Keratinocyte (primary cell): ENCODE results near the gene SPTLC3.

Experiments
- EZH2 ChIP-seq: IDR thresholded peaks from one replicate; pipeline ENCODE4 v1.6.1; 2012; ENCODE audit warnings: inconsistent platforms, mild to moderate bottlenecking, low read length, moderate library complexity
- TF ChIP-seq, protein P1 (sequence below), 3 experiments: IDR thresholded peaks in 1 of 3; conservative IDR thresholded peaks in 1 of 3; optimal IDR thresholded peaks in 1 of 3; 2 replicates in 2 of 3; 3 replicates in 1 of 3; pipeline versions ENCODE3 to v1.5.1; 2011; ENCODE audit warnings: low read length in 3 of 3, mild to moderate bottlenecking in 3 of 3, moderate library complexity in 2 of 3, control low read depth in 1 of 3, inconsistent platforms in 1 of 3; ENCODE audit not compliant: insufficient read depth in 2 of 3; ENCODE audit errors: extremely low read depth in 1 of 3

DNA sequence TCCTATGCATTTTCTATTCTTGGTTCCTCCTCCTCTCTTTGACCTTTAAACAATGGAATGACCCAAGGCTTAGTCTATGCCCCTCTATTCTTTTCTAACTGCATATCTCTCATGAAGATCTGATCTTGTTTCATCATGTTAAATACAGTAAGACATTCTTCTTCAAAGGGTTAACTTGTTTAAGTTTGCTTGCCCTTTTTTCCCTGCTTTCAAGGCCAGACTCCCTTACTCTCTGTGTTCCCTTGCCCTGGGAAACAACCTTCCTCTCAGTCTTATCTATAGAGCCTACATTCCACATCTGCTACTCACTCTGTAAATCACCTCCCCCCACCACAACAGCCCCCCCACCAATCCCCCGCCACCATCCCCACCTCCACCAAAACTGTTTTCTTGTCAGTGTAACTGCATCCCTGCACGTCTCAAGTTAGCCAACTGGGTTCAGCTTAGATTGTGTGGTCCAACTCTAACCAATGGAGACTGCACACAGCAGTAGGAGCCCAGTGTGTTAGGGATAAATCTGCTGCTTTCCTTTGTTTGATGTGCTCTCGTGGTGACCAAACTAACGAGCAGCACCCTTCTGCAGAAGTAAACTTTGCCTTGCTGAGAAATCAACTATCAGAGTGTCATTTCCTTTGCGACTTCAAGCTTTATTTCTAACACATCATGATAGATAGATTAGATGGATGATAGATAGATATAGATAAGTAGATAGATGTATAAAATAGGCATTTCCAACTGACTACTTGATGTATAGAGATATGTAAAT, 12.6 kb downstream of the SPTLC3 start:
- TF ChIP-seq, protein P1, sequence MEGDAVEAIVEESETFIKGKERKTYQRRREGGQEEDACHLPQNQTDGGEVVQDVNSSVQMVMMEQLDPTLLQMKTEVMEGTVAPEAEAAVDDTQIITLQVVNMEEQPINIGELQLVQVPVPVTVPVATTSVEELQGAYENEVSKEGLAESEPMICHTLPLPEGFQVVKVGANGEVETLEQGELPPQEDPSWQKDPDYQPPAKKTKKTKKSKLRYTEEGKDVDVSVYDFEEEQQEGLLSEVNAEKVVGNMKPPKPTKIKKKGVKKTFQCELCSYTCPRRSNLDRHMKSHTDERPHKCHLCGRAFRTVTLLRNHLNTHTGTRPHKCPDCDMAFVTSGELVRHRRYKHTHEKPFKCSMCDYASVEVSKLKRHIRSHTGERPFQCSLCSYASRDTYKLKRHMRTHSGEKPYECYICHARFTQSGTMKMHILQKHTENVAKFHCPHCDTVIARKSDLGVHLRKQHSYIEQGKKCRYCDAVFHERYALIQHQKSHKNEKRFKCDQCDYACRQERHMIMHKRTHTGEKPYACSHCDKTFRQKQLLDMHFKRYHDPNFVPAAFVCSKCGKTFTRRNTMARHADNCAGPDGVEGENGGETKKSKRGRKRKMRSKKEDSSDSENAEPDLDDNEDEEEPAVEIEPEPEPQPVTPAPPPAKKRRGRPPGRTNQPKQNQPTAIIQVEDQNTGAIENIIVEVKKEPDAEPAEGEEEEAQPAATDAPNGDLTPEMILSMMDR (optimal IDR thresholded peaks at IDR 0.05 in 1 of 3, IDR thresholded peaks at IDR 0.05 in 1 of 3, conservative IDR thresholded peaks at IDR 0.05 in 1 of 3; ENCODE audit: extremely low read depth in 1 of 3, insufficient read depth in 2 of 3, low read length in 3 of 3), result no peak
- TF ChIP-seq EZH2, result no peak
